ENCODE measurements around the gene PNMA8B. TPM values are rescaled to one million over a fixed set of nuclear protein-coding genes. Genes with fewer than 3 reads are reported as not detected.

The PNMA8B gene
- total RNA-seq, 2 donors from 2014 or later, result 0.17 to 0.18 TPM

DNA sequence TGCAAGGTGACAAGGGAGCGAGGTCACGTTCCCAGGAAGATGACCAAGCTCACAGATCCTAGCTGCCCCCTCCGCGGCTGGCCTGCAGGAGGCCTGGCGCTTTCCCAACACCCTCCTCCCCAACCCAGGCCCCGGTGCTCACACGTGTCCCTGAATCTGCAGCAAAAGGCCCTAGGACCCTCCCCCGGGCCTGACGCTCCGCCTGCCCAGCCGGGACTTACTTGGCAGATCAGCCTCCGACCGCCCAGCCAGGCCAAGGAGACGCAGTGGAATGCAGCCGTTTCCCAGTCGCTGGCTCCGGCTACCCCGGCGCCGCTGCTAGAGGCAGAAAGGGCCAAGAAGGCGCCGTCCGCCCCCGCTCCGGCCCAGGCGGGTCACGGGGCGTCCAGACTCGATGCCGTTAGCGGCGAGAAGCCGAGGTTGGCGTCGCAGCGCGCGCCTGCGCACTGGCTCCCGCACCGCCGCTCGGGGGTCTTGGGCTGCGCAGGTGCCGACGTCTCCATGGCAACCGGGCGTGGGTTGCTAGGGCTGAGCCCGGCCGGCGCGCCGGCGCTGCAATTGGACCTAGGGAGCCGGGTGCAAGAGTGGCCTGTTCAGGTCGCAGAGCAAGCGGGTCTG is 24.4 kb downstream of the PNMA8B start, which contains the start of gene PNMA8A:
PNMA8A (minus strand) TSS at position 448 of the 618 bp plus-strand sequence. CDS start 528 bp downstream, outside the sequence.
- no peak within 1 kb of the TSS for H3K4me3 Mint-ChIP-seq
- DNase-seq (no peak), ATAC-seq (no peak)
- peaks cover 5% of the 10 kb centered on the region for H3K36me3 Mint-ChIP-seq (ENCODE audit: low read depth)
- H3K4me1 Mint-ChIP-seq, result peaks cover 9% of the 10 kb centered on the region
- H3K27ac Mint-ChIP-seq, result no peak within 1 kb of the TSS
- H3K9me3 ChIP-seq (ENCODE audit: control insufficient read depth, low read length, poor library complexity, severe bottlenecking), result no peaks in the 10 kb centered on the region
- H3K27me3 Mint-ChIP-seq, result peaks cover 62% of the 10 kb centered on the region

DNA sequence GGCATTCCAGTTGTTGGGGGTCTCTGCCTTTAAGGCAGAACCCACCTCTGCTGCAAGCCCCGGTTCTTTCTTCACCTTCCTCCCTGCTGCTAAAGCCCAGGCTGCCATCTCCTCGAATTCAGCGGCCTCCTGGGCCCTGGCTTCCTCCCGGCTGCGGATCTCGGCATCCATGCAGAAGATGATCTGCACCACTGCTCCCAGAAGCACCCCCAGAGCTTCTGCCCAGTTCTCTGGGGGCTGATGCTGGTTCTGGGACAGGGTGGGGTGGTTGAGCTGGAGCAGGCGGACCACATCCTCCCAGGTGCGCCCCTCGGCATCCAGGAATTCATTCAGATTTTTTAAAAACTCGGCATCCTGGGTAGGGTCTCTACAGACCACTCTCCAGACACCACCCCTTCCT is 25.3 kb downstream of the PNMA8B start:
- Mint-ChIP-seq H3K4me1 (peaks cover 9% of the 10 kb centered on the region), H3K4me3 (no peak overlapping the region), H3K36me3 (ENCODE audit: low read depth) (peaks cover 5% of the 10 kb centered on the region), H3K27ac (no peak overlapping the region), H3K27me3 (peaks cover 65% of the 10 kb centered on the region)
- DNase-seq, result no peak
- no peaks in the 10 kb centered on the region for H3K9me3 ChIP-seq (ENCODE audit: control insufficient read depth, low read length, poor library complexity, severe bottlenecking)
- no peak for ATAC-seq

DNA sequence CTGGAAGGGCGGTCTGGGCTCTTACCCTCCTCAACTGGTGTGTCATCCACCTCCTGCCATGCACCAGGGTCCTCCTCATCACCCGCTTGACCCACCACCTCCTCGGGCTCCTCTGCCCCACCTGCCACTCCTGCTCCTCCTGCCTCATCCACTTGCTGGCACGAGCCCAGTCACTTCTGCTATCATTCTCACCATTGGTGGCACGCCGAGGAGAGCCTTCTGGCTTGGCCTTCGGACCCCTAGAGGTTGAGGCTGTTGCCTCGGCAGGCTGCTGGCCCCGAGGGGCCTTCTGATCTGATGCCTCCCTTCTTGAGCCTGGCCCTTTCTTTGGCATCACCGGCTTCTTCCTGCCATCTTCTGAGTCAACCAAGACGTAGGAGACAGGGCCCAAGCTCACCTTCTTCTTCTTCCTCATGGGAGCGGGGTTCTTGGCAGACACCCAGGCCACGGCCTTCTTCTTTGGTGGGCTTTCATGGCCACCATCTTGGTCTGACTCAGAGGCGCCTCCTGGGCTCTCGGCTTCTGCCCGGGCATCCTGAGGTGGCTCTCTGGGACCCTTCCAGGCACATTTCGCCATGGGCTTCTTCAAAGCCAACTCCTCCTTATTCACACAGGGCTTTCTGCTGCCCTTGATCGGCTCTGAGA is 26.0 kb downstream of the PNMA8B start:
- DNase-seq, result no peak
- H3K9me3 ChIP-seq (ENCODE audit: control insufficient read depth, low read length, poor library complexity, severe bottlenecking), result no peaks in the 10 kb centered on the region
- Mint-ChIP-seq H3K36me3 (ENCODE audit: low read depth) (peaks cover 7% of the 10 kb centered on the region), H3K4me3 (no peak overlapping the region), H3K27me3 (peaks cover 72% of the 10 kb centered on the region), H3K4me1 (peaks cover 9% of the 10 kb centered on the region), H3K27ac (no peak overlapping the region)
- ATAC-seq, result no peak

DNA sequence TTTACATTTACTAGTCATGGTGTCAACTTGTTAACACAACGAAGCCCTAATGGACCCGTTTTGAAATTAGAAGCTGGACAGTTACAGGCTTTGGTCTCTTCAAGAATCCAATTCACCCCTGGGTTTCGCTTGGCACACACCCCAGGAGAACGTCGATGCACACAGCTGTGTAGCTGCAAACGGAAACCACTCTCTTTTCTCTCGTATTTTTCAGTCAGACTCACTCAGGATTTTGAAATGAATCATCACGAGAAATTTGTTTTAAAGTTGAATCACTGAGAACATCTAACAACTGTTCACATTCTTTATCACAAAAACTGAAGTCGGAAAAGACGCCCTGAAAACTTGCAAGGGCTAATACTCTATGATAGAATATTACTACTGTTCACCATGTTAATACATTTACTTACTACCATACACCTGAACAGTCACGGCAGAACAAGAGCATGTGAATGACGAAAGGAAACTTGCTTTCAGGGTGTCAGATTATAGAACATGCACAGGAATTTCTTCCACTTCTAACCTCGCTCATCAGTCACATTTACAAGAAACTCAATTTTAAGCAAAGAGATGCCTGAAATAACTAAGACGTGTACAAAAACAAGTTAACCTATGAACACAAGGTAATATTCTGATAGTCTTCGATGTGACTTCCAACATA is 29.0 kb downstream of the PNMA8B start:
- Mint-ChIP-seq H3K27ac (no peak overlapping the region), H3K27me3 (peaks cover 54% of the 10 kb centered on the region), H3K36me3 (ENCODE audit: low read depth) (peaks cover 4% of the 10 kb centered on the region), H3K4me3 (peak overlapping the region; percentile 19), H3K4me1 (peaks cover 9% of the 10 kb centered on the region)
- ATAC-seq (no peak), DNase-seq (no peak)
- no peaks in the 10 kb centered on the region for H3K9me3 ChIP-seq (ENCODE audit: control insufficient read depth, low read length, poor library complexity, severe bottlenecking)

- ATAC-seq (no peak), DNase-seq (no peak)
- H3K4me3 Mint-ChIP-seq, result no peak overlapping the region
- H3K36me3 Mint-ChIP-seq (ENCODE audit: low read depth), result peaks cover 3% of the 10 kb centered on the region
- H3K27ac Mint-ChIP-seq, result no peak overlapping the region
- no peaks in the 10 kb centered on the region for H3K9me3 ChIP-seq (ENCODE audit: control insufficient read depth, low read length, poor library complexity, severe bottlenecking)
- H3K27me3 Mint-ChIP-seq, result peaks cover 41% of the 10 kb centered on the region
- H3K4me1 Mint-ChIP-seq, result peaks cover 7% of the 10 kb centered on the region
Measured at GRCh38 chr19:46463516-46463915, 32.2 kb downstream of the PNMA8B start.

DNA sequence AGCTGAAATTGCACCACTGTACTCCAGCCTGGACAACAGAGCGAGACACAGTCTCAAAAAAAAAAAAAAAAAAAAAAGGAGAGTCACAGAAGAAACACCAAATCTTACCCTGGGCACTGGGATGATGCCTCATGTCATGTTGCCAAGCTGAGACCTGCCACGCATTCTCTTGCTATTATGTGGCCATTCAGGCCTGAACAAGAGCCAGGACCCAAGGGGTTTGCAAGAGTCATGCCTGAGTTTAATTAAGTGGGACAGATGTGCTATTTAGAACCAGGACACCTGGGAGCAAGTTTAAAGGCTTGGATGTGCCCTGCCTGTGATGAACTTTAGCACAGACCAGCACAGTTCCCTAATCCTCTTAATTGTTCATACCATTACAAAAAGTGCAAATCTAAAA is 34.1 kb downstream of the PNMA8B start:
- Mint-ChIP-seq H3K4me1 (peaks cover 2% of the 10 kb centered on the region), H3K36me3 (ENCODE audit: low read depth) (peaks cover 3% of the 10 kb centered on the region), H3K27ac (no peak overlapping the region), H3K27me3 (peaks cover 39% of the 10 kb centered on the region), H3K4me3 (no peak overlapping the region)
- DNase-seq (no peak), ATAC-seq (no peak)
- H3K9me3 ChIP-seq (ENCODE audit: control insufficient read depth, low read length, poor library complexity, severe bottlenecking), result no peaks in the 10 kb centered on the region

GRCh38 chr19:46460981-46461380 is 34.7 kb downstream of the PNMA8B start:
- Mint-ChIP-seq H3K27ac (no peak overlapping the region), H3K4me1 (no peaks in the 10 kb centered on the region), H3K4me3 (no peak overlapping the region), H3K36me3 (ENCODE audit: low read depth) (peaks cover 3% of the 10 kb centered on the region), H3K27me3 (peaks cover 42% of the 10 kb centered on the region)
- DNase-seq (no peak), ATAC-seq (no peak)
- H3K9me3 ChIP-seq (ENCODE audit: control insufficient read depth, low read length, poor library complexity, severe bottlenecking), result no peaks in the 10 kb centered on the region

- ATAC-seq (no peak), DNase-seq (no peak)
- Mint-ChIP-seq H3K27me3 (peaks cover 43% of the 10 kb centered on the region), H3K4me3 (no peak overlapping the region), H3K36me3 (ENCODE audit: low read depth) (peaks cover under 1% of the 10 kb centered on the region), H3K4me1 (no peaks in the 10 kb centered on the region), H3K27ac (no peak overlapping the region)
- H3K9me3 ChIP-seq (ENCODE audit: control insufficient read depth, low read length, poor library complexity, severe bottlenecking), result no peaks in the 10 kb centered on the region
Measured at GRCh38 chr19:46460055-46460454, 35.6 kb downstream of the PNMA8B start.

GRCh38 chr19:46456930-46457329 is 38.7 kb downstream of the PNMA8B start:
- H3K4me3 Mint-ChIP-seq, result no peak overlapping the region
- no peaks in the 10 kb centered on the region for H3K36me3 Mint-ChIP-seq (ENCODE audit: low read depth)
- H3K4me1 Mint-ChIP-seq, result no peaks in the 10 kb centered on the region
- H3K9me3 ChIP-seq (ENCODE audit: control insufficient read depth, low read length, poor library complexity, severe bottlenecking), result no peaks in the 10 kb centered on the region
- H3K27ac Mint-ChIP-seq, result no peak overlapping the region
- no peak for ATAC-seq
- H3K27me3 Mint-ChIP-seq, result peaks cover 31% of the 10 kb centered on the region
- DNase-seq, result no peak

DNA sequence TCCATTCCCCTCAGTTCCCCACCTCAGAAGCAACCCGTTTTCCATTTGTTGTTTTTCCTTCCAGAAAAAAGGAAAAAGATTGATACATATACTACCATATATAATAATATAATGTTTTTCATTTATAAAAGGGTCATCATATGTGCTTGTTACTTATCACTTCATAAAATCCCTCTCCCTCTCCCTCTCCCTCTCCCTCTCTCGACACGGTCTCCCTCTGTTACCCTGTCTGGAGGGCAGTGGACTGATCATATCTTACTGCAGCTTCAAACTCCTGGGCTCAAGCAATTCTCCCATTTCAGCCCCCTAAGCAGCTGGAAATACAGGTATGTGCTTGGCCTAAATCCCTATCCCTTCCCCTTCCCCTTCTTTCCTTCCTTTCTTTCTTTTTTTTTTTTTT is 41.4 kb downstream of the PNMA8B start:
- Mint-ChIP-seq H3K27me3 (peaks cover 41% of the 10 kb centered on the region), H3K27ac (no peak overlapping the region), H3K4me1 (no peaks in the 10 kb centered on the region), H3K4me3 (no peak overlapping the region), H3K36me3 (ENCODE audit: low read depth) (no peaks in the 10 kb centered on the region)
- H3K9me3 ChIP-seq (ENCODE audit: control insufficient read depth, low read length, poor library complexity, severe bottlenecking), result no peaks in the 10 kb centered on the region
- no peak for DNase-seq
- no peak for ATAC-seq

DNA sequence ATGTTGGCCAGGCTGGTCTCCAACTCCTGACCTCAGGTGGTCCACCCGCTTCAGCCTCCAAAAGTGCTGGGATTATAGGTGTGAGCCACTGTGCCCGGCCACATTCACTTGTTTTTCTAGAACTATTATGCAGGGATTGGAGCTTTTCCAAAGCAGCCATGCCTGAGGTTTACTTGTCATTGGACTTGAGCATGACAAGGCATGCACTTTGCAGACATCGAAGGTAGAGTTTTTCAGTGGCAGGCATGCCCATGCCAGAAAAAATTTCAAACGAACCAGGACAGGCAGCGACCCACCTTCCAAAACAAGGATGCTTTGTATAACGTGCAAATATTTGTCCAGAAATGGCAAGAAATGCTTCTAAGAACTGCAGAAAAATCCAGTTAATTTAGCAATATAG is 42.0 kb downstream of the PNMA8B start:
- DNase-seq, result no peak
- no peaks in the 10 kb centered on the region for H3K36me3 Mint-ChIP-seq (ENCODE audit: low read depth)
- no peak for ATAC-seq
- H3K9me3 ChIP-seq (ENCODE audit: control insufficient read depth, low read length, poor library complexity, severe bottlenecking), result no peaks in the 10 kb centered on the region
- no peak overlapping the region for H3K4me3 Mint-ChIP-seq
- H3K4me1 Mint-ChIP-seq, result no peaks in the 10 kb centered on the region
- H3K27me3 Mint-ChIP-seq, result peaks cover 35% of the 10 kb centered on the region
- H3K27ac Mint-ChIP-seq, result no peak overlapping the region

- DNase-seq (no peak), ATAC-seq (no peak)
Measured at GRCh38 chr19:46452186-46452585, 43.5 kb downstream of the PNMA8B start.

DNA sequence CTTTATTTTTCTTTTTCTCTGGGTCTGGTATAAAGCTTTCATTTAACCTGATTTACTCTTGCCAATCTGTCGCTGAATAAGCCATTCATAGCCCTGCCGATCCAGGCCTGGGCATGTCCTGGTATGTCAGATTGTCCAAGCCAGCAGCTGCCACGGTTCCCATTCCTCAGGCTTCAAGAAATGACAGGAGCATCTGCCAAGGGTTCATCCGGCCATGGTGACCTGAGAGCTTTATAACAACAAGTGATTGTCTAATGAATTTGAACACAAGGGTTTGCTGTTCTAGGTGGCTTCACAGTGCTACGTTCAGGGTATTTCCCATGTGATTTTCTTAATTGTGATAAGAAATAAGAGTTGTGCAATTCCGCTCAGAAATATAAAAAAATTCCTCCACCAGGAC is 44.3 kb downstream of the PNMA8B start:
- no peaks in the 10 kb centered on the region for H3K4me1 Mint-ChIP-seq
- no peaks in the 10 kb centered on the region for H3K9me3 ChIP-seq (ENCODE audit: control insufficient read depth, low read length, poor library complexity, severe bottlenecking)
- H3K27ac Mint-ChIP-seq, result no peak overlapping the region
- H3K36me3 Mint-ChIP-seq (ENCODE audit: low read depth), result no peaks in the 10 kb centered on the region
- ATAC-seq (no peak), DNase-seq (no peak)
- peaks cover 30% of the 10 kb centered on the region for H3K27me3 Mint-ChIP-seq
- H3K4me3 Mint-ChIP-seq, result no peak overlapping the region

More at GRCh38 chr19:46452186-46452585, 43.5 kb downstream of the PNMA8B start:
- no peak overlapping the region for H3K4me3 Mint-ChIP-seq
- H3K27me3 Mint-ChIP-seq, result peaks cover 33% of the 10 kb centered on the region
- no peaks in the 10 kb centered on the region for H3K4me1 Mint-ChIP-seq
- no peaks in the 10 kb centered on the region for H3K36me3 Mint-ChIP-seq (ENCODE audit: low read depth)
- H3K27ac Mint-ChIP-seq, result no peak overlapping the region
- no peaks in the 10 kb centered on the region for H3K9me3 ChIP-seq (ENCODE audit: control insufficient read depth, low read length, poor library complexity, severe bottlenecking)
